Uterus (tissue), 4 donors: Measurements from ENCODE around the gene PDGFC. TPM values are rescaled to one million over a fixed set of nuclear protein-coding genes. Genes with fewer than 3 reads are reported as not detected.

Experiments
- DNase-seq, 2 donors: peaks; one replicate each; pipeline ENCODE4 v3.0.0-alpha.2; 2019 to 2020
- H3K27ac ChIP-seq, 2 donors: fragments of 200-600 bp; sonication (generic); 1 replicate in 1 of 2; 2 replicates in 1 of 2; pipeline ENCODE4 v1.5.1; 2016 to 2018
- H3K27me3 ChIP-seq, 2 donors: fragments of 200-600 bp; sonication (generic); one replicate each; pipeline ENCODE4 v1.5.1; 2018 to 2019; ENCODE audit warnings: control low read depth in 1 of 2
- H3K36me3 ChIP-seq, 2 donors: fragments of 200-600 bp; sonication (generic); one replicate each; pipeline ENCODE4 v1.5.1; 2019; ENCODE audit warnings: control low read depth in 1 of 2
- H3K4me1 ChIP-seq, 2 donors: fragments of 200-600 bp; sonication (generic); one replicate each; pipeline ENCODE4 v1.5.1; 2018 to 2019; ENCODE audit warnings: control low read depth in 1 of 2
- H3K4me3 ChIP-seq, 2 donors: fragments of 200-600 bp; sonication (generic); 1 replicate in 1 of 2; 2 replicates in 1 of 2; pipeline ENCODE4 v1.5.1; 2018 to 2019; ENCODE audit warnings: mild to moderate bottlenecking in 1 of 2
- H3K9me3 ChIP-seq, 2 donors: fragments of 200-600 bp; sonication (generic); one replicate each; pipeline ENCODE4 v1.5.1; 2019; ENCODE audit warnings: control low read depth in 1 of 2
- POLR2A ChIP-seq, 2 donors: fragments of 450-650 bp; IDR thresholded peaks; one replicate each; pipeline ENCODE4 v1.6.1; 2016; ENCODE audit warnings: antibody characterized with exemption in 2 of 2, mild to moderate bottlenecking in 1 of 2, moderate library complexity in 1 of 2
- intact Hi-C: fragments of 100-400 bp; cut with DNase I; formaldehyde crosslinking; loops from one replicate; pipeline ENCODE4 v1.15.1; 2023; ENCODE audit warnings: low total_unique reads
- total RNA-seq, 4 donors: library from RNA; depleted of rRNA in 3 of 4; stranded (reverse); fragments of >200 nt in 3 of 4; gene quantifications; one replicate each; pipeline versions ENCODE4 v1.1.0 to v1.2.4, GENCODE V29; 2014 to 2023
- TF ChIP-seq, protein P1 (sequence below), 4 experiments: fragments of 200-600 bp in 2 of 4; fragments of 450-650 bp in 2 of 4; sonication (generic) in 2 of 4; IDR thresholded peaks; one replicate each; pipeline ENCODE4 v1.5.1; 2016 to 2019; ENCODE audit warnings: antibody characterized with exemption in 4 of 4, mild to moderate bottlenecking in 2 of 4, moderate library complexity in 1 of 4
- donor health status: DM: yes; HTN: yes; CAD: no.

The PDGFC gene
- total RNA-seq, 4 donors from 2014 or later, result 22.5 to 103 (median 70.2) TPM

DNA sequence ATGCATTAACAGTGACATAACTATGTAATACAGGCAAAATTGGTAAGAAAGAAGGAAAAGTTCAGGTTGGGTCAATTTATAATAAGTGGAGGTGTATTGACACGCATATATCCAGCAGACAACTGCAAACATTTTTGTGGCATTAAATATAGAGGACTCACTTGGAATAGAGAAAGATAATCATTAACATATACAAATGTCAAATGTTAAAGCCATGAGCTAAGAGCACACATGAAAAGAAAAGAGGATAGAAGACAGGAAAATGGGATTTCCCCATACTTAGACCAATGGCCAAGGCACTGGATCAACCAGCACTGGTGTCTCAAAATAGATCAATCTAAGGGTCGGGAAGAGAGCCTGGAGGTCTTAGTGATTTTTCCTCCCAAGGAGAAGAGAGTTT, 187.6 kb downstream of the PDGFC start:
- H3K9me3 ChIP-seq, result no peaks in the 10 kb centered on the region
- no peak overlapping the region for H3K27ac ChIP-seq
- H3K4me1 ChIP-seq, result no peaks in the 10 kb centered on the region
- H3K36me3 ChIP-seq, result no peaks in the 10 kb centered on the region
- intact Hi-C loops, result no loop called here
- no peak overlapping the region for H3K4me3 ChIP-seq
- DNase-seq, result no peak
- H3K27me3 ChIP-seq, result no peaks in the 10 kb centered on the region
- TF ChIP-seq, protein P1, sequence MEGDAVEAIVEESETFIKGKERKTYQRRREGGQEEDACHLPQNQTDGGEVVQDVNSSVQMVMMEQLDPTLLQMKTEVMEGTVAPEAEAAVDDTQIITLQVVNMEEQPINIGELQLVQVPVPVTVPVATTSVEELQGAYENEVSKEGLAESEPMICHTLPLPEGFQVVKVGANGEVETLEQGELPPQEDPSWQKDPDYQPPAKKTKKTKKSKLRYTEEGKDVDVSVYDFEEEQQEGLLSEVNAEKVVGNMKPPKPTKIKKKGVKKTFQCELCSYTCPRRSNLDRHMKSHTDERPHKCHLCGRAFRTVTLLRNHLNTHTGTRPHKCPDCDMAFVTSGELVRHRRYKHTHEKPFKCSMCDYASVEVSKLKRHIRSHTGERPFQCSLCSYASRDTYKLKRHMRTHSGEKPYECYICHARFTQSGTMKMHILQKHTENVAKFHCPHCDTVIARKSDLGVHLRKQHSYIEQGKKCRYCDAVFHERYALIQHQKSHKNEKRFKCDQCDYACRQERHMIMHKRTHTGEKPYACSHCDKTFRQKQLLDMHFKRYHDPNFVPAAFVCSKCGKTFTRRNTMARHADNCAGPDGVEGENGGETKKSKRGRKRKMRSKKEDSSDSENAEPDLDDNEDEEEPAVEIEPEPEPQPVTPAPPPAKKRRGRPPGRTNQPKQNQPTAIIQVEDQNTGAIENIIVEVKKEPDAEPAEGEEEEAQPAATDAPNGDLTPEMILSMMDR (IDR thresholded peaks at IDR 0.05), result no peak
- no peak for TF ChIP-seq POLR2A (IDR thresholded peaks at IDR 0.05)

DNA sequence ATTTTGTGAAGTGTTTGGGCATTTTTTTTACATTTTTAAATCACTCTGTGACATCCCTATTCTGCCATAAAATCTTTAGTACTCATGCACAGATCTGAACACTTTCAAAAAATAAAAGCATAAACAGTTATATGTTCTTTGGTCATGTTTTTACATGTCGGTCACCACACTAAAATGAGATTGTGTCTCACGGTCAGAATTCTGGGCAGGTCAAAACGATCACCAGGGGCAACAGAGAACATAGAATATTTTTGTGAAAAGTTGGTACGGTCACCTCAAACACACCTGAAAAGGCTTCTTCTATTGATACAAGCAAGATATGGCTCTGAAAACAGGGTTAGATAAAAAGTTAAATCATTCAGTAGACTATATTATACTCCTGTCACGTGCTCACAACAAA, 189.1 kb downstream of the PDGFC start:
- Histone ChIP-seq H3K27me3 (no peaks in the 10 kb centered on the region), H3K4me1 (peaks cover 0 to 8% of the 10 kb centered on the region in 2 donors), H3K4me3 (no peak overlapping the region), H3K27ac (no peak overlapping the region), H3K36me3 (no peaks in the 10 kb centered on the region), H3K9me3 (no peaks in the 10 kb centered on the region)
- no peak for DNase-seq
- TF ChIP-seq, protein P1 (IDR thresholded peaks at IDR 0.05), result no peak
- no peak for TF ChIP-seq POLR2A (IDR thresholded peaks at IDR 0.05)
- intact Hi-C loops, result no loop called here

DNA sequence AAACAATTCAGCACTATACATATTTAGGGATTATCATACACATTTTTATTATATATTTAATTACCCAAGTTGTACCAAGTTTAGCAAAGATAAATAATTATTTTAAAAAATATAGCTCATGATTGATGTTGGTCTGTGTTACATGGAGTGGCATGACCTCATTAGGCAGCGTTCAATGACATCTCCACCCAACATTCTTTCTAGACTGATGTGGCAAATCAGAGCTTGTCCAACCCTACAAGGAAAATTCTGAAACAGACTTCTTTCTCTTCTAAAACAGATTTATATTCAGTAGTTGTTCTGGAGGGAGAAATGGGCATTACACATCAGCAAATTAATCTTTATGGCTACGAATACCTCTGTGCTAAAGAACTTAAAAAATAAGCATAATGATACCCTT, 189.7 kb downstream of the PDGFC start:
- DNase-seq, result no peak
- intact Hi-C loops, result no loop called here
- no peaks in the 10 kb centered on the region for H3K9me3 ChIP-seq

DNA sequence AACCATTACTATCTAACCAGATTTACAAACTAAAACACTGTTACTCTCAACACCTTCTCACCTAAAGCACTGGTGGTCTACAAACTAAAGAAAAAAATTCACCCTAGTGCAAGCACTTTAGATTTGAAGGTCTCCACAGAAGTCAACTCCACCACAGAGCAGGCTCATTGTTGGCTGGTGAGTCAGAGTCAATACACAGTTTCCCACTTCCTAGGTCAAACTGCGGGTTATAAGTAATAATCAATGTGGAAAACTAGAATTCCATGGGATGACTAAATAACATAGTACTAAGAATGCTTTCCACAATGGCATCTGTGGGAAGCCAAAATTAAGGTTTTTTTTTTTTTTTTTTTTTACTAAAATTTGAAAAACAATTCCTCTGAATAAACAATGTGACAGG, 191.8 kb downstream of the PDGFC start:
- H3K27ac ChIP-seq, result peak overlapping the region in 1 of 2 donors; percentile 53
- intact Hi-C loops, result no loop called here

More for the DNA sequence above, 189.7 kb downstream of the PDGFC start:
- Histone ChIP-seq H3K36me3 (no peaks in the 10 kb centered on the region), H3K27me3 (no peaks in the 10 kb centered on the region), H3K4me1 (peaks cover 0 to 8% of the 10 kb centered on the region in 2 donors), H3K27ac (no peak overlapping the region), H3K4me3 (no peak overlapping the region)
- TF ChIP-seq, protein P1 (IDR thresholded peaks at IDR 0.05), result no peak
- TF ChIP-seq POLR2A (IDR thresholded peaks at IDR 0.05), result no peak

DNA sequence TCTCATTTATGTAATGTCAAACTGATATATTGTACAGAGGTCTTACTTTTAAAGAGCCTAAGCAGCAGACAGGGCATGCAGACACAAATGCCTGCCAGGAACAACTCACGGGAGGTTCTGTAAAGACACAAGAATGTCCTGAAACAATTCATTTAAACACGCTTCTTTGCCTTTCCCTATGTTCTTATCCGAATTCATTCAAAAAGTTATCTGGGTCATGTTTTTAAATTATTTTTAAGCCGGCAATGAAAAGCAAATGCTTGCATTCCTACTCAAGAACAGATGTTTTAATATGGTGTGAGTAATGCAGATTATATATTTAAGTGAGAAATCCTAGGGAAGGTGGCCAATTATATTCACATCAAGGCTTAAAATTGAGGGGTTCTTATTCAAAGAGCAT, 192.6 kb downstream of the PDGFC start:
- H3K36me3 ChIP-seq, result no peaks in the 10 kb centered on the region
- H3K4me3 ChIP-seq, result no peak overlapping the region
- TF ChIP-seq POLR2A (IDR thresholded peaks at IDR 0.05), result no peak
- TF ChIP-seq, protein P1 (IDR thresholded peaks at IDR 0.05), result no peak
- intact Hi-C loops, result no loop called here
- H3K4me1 ChIP-seq, result peaks cover 0 to 8% of the 10 kb centered on the region in 2 donors
- peak; percentile 16 to 38 for DNase-seq
- no peaks in the 10 kb centered on the region for H3K9me3 ChIP-seq
- no peaks in the 10 kb centered on the region for H3K27me3 ChIP-seq
- peak overlapping the region; percentile 53 to 55 for H3K27ac ChIP-seq

More for the DNA sequence above, 191.8 kb downstream of the PDGFC start:
- H3K4me1 ChIP-seq, result peaks cover 0 to 8% of the 10 kb centered on the region in 2 donors
- TF ChIP-seq, protein P1 (IDR thresholded peaks at IDR 0.05), result no peak
- no peak for TF ChIP-seq POLR2A (IDR thresholded peaks at IDR 0.05)
- no peaks in the 10 kb centered on the region for H3K27me3 ChIP-seq
- H3K4me3 ChIP-seq, result no peak overlapping the region
- no peaks in the 10 kb centered on the region for H3K9me3 ChIP-seq
- DNase-seq, result no peak
- H3K36me3 ChIP-seq, result no peaks in the 10 kb centered on the region
